NCI-H128 (cell line): ENCODE measurements around the gene REV3L.
"Not testable (repeated sequence)": the region's sequence is repeated elsewhere in the genome, so short reads cannot be mapped to it uniquely, and the experiment has no call there.

Source experiments
- DNase-seq: peaks from one replicate; lab custom pipeline; 2025; ENCODE audit not compliant: unreplicated experiment; lab: John Stamatoyannopoulos, UW

REV3L gene

DNA sequence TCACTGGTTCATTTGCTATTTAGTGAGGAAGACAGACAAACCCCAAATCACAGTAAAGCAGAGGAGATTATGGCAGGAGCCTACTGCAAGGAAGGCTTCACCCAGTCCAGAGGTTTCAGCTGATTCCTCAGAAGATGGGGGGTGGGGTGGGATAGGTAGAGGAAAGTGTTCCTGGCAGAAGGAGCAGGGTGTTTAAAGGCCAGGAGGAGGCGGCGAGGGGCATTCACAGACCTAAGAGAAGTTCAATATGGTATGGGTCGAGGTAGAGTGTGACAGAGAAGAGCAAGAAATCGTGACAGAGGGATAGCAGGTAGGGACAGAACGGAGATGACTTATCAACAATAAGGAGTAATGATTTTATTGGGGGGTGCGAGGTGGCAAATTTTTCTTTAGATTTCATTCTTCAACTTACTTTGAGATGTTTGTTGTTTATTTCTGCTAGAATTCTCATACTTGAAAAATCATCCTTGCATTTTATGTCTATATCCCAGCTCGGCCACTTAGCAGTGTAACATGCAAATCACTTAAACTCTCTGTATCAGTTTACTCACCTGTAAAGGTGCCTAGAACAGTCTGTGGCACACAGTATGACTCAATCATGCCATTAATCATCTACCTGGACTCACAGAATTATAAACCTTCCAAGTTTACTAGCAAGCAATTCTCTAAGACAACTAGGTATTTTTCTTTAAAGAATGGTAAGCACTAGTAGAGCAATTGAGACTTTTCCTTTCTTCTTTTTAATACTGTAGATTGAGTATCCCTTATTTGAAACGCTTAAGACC, 176.7 kb downstream of the REV3L start:
- no peak for DNase-seq

DNA sequence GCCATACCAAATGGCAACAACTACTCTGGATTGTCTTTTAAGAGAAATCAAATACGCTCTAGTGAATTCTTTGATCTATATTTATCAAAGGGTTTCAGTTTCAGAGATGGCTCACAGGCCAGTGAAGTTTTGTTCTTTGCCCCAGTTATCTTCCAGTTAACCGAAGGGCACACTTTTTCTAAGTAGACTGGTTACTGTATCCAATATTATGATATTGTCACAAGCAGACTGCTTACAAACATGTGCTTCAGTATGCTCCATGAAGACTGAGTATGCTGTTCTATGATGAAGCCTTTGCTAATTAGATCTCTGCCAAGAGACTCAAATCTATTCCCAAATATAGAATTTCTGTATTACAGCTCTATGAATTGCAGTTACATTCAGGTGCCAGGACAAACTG, 181.1 kb downstream of the REV3L start:
- DNase-seq = no peak

DNA sequence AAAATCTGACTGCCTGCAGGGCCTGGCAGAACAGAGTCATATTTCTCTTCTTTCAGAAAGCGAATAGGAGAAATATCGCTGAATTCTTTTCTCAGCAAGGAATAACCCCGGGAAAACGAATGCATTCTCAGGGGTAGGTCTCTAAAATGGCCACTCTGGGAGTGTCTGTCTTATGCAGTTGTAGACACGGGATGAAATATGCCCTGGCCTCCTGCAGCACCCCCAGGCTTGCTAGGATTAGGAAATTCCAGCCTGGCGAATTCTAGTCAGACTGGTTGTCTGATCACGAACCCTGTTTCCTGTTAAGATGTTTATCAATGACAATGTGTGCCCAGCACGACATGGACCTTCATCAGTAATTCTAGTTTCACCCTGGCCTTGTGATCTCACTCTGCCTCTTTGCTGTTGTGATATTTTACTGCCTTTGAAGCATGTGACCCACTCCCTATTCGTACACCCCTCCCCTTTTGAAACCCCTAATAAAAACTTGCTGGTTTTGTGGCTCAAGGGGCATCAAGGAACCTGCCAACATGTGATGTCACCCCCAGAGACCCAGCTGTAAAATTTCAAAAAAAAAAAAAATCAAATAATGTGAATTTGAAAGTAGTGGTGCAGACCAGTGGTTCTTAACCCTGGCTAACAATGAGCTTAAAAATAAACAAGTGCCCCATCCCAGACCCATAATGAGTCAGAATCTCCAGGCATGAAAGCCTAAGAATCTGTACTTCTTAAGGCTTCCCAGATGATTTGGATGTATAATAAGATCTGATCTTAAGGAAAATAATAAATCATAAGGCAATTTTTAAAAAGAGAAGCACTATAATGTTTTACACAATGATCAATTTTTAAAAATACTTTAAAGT, 181.8 kb downstream of the REV3L start:
- not testable (repeated sequence) for DNase-seq

DNA sequence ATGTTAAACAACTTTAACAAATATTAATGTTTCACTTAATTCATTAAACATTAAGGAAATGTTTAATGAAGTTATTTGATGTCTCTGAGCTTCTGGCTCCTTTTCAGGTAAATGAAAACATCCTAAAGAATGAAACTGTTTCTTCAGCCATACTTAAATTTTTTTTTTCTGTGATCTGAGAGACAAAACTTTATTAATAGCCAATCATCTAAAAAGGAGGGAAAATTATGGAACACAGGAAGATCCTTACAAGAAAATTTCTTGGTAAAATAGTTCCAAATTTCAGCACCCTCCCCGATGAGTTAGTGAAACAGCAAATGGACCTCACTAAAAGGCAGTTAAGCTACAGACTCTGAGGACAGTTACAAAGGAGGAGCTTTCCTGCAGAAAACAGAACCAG, 185.2 kb downstream of the REV3L start:
- DNase-seq = no peak

DNA sequence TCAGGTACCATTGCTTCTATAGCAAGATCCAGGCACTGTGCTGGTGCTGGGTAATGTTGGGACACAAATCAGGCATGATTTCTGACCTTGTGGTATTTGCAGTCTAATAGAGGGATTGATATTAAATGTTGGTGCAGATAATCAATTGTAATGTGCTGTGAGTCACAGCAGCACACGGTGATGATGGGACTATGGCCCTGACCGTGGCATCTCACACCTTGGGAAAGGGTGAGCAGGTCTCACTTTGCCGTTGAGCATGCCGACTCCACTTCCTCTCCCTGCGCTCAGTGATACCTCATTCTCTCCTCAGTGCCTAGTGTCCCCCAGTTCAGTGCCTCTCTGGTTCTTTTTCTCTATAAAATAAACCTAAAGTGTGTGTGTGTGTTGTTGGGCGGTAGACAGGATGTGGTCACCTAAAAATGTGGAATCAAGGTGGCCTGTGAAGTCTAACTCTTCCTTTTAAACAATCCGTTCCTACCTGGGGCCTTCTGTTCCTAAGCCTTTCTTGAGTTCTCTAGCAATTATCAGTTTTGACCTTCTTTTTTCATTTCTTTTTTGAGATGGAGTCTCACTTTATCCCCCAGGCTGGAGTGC, 188.5 kb downstream of the REV3L start:
- DNase-seq = no peak

DNA sequence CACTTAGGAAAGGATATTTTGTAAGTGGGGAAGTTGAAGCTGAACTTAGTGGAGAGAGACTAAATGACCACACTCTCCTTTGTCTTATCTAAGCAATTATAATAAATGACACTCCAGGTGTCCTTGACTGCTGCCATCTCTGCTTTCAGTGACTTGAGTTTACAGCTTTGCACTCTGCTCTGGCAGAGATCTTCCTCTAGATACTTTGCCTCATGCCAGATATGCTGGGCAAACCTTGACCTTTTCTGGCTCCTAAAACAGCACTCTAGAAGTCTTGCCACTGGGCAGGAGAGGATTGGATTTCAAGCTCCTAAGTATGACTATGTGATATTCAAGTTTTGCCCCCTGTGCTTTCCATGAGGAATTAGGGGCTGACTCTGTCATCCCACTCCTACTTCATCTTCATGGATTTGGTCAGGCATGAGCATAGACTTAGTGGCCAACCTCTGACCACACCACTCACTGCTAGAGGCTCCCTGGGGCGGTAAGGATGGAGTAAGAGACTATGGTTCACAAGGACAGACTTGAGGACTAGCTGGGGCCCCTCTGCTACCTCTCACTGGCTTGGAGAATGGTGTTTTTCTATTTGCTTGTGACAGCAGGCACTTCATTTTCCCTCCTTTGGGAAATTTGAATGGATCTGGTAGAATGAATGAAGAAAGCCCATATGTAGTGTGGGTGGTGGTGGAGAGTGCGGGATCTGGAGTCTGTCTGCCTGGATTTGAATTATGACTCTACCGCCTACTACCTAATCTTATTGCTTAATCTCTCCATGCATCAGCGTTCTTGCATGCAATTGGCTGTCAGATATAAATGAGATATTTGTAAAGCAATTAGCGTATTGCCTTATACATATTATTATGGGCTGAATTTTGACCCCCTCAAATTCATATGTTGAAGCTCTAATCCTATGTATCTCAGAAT, 191.4 kb downstream of the REV3L start:
- no peak for DNase-seq

DNA sequence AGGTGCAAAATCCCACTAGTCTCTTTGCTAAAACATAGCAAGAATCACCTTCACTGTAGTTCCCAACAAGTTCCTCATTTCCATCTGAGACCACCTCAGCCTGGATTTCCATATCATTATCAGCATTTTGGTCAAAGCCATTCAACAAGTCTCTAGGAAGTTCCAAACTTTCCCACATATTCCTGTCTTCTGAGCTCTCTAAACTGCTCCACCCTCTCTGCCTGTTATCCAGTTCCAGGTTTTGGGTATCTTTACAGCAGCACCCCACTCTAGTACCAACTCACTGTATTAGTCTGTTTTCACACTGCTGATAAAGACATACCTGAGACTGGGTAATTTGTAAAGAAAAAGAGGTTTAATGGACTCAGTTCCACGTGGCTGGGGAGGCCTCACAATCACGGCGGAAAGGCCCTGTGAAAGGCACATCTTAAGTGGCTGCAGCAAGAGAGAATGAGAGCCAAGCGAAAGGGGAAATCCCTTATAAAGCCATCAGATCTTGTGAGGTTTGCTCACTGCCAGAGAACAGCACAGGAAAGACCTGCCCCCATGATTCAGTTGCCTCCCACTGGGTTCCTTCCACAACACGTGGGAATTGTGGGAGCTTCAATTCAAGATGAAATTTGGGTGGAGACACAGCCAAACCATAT, 192.2 kb downstream of the REV3L start:
- not testable (repeated sequence) for DNase-seq

DNA sequence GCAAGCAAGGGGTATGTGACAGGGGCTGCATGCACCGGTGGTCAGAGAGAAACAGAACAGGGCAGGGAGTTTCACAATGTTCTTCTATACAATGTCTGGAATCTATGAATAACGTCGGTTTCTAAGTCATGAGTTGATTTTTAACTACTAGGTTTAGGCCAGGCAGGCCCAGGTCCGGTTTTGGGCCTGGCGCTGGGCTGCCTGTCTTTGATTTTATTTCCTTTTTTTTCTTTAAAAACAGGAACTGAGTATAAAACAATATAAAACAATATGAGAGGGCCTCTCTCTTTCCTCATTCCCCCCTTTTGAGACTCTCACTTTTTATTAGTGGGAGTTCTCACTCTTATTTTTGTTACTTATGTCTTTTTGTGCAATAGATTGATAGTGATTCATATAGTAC, 198.7 kb downstream of the REV3L start:
- not testable (repeated sequence) for DNase-seq

DNA sequence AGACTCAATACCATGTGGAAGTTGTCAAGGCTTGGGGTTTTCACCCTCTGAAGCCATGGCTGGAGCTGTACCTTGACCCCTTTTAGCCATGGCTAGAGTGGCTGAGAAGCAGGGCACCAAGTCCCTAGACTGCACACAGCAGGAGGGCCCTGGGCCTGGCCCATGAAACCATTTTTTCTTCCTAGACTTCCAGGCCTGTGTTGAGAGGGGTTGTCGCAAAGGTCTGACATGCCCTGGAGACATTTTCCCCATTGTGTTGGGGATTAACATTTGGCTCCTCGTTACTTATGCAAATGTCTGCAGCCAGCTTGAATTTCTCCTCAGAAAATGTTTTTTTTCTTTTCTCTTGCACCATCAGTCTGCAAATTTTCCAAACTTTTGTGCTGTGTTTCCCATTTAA, 199.3 kb downstream of the REV3L start:
- no peak for DNase-seq

DNA sequence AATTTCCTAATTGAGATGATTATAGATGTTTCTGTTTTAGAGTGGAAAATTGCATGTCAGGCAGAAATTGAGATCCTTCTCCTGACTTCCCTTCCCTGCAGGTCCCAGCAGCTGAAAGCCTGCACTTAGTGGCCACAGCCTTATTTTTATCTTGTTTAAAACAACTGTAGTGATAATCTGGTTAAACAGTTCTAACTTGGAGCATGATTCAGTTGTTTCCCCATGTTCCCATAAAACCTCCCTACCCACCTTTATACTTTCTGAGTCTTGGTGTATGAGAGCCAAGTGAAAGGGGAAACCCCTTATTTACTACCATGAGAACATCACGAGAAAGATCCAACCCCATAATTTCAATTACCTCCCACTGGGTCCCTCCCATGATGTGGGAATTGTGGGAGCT, 200.5 kb downstream of the REV3L start:
- DNase-seq = no peak

DNA sequence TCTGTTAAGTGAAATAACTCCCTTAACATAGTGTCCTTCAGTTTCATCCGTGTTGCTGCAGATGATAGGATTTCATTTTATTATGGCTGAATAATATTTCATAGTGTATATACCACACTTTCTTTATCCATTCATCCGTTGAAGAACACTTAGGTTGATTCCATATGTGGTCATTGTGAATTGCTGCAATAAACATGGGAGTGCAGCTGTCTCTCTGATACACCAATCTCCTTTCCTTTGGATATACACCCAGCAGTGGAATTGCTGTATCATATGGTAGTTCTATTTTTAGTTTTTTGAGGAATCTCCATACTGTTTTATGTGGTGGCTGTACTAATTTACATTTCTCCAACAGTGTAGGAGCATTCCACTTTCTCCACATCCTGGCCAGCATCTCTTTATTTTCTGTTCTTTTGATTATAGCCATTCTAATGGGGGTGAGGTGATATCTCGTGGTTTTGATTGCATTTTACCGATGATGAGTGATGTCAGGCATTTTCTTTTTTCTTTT, 202.5 kb downstream of the REV3L start:
- no peak for DNase-seq

DNA sequence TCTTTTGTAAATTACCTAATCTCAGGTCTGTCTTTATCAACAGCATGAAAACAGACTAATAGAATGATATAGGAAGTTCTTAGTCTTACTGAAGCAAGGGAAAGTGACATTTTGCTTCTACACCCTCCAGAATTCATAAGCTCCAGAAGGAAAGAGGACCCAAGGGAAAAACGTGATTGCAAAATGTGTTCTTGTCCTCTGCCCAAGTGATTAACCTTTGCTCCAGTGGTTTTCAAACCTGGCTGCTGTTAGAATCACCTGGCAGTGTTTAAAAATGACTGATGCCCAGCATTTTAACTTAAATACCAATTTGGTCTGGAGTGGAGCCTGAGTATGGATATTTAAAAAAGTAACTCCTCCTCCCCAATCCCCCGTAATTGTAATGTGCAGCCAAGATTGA, 204.3 kb downstream of the REV3L start:
- DNase-seq = no peak

DNA sequence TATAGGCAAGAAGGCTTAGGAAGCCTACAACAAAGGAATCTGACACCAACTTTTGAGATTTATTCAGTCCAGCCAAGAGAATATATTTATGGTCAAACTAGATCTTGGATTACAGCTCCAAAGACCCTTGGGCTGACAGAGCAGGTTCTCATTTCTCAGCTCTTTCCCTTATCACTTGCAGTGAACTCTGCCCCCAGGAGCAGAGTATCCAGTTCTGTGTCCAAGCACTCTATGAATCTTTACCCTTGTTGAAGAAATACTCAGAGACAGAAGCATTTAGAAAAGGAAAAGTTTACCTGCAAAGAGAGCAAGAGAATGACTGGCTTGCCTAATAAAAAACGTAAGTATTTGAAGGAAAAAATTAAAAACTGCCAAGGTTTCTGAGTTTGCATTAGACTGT, 205.2 kb downstream of the REV3L start:
- no peak for DNase-seq

DNA sequence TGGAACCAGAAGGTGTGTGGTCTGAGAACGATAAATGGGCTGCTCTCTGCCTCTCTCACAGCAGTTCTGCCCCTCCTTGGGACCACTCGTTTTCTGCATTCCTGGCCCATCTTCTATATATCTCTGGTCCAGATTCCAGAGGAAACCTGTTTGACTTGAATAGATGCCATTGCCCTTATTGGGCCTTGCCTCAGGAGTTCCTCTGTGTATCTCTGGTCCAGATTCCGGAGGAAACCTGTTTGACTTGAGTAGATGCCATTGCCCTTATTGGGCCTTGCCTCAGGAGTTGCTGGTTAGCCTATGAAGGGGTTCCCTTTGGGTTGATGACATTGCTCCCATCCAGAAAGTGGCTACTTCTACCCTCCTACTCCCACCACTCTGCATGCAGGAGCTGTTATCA, 206.3 kb downstream of the REV3L start:
- DNase-seq = no peak

DNA sequence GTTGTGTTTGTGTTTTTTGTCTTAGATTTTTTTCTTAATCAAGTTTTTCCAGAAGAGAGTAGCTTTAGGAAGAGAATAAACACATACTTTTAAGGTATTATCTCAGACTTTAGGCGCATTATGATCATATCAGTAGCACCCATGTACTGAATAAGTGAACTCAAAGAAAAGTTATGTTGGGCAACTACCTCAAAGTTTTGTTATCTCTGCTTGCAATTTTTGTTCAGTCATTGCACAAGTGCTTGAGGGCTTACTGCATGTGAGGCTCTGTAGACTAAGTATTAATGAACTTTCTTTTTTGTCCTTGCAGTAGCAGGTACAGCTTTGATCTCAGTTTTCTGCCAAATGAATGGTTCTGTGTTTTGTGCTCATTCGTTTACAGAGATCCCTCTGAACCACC, 206.7 kb downstream of the REV3L start:
- no peak for DNase-seq

DNA sequence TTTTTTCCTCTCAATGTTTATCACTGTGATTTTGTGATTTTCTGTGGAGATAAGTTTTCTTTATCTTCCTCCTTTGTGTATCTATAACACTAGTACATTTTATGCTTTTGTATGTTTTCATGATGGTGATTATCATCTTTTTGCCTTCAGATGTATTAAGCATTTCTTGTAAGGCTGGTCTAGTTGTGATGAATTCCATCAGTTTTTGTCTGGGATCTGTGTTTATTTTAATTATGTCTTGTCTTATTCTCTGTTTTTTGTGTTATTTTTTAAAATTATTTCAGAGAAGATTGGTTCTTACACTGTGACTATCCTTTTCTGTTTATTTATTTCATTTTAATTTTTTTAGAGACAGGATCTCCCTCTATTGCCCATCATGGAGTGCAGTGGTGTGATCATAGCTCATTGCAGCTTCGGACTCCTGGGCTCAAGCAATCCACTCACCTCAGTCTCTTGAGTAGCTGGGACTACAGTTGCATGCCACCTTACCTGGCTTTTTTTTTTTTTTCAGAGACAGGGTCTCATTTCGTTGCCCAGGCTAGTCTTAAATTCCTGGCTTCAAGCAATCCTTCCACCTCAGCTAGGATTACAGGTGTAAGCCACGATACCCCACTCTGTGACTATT, 208.3 kb downstream of the REV3L start:
- no peak for DNase-seq

DNA sequence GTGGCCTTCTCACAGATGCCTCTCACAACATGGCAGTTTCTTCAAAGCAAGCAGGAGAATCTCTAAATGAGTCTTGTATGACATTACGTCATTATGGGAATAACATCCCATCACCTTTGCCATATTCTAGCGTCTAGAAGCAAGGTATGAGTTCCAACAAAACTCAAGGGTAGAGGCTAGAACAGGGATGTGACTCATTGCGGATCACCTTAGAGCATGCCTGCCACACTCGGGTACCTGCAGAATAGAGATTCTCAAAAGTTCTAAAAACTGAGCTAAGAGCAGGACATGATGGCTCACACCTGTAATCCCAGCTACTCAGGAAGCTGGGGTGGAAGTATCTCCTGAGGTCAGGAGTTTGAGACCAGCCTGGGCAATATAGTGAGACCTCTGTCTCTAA, 212.9 kb downstream of the REV3L start:
- no peak for DNase-seq

DNA sequence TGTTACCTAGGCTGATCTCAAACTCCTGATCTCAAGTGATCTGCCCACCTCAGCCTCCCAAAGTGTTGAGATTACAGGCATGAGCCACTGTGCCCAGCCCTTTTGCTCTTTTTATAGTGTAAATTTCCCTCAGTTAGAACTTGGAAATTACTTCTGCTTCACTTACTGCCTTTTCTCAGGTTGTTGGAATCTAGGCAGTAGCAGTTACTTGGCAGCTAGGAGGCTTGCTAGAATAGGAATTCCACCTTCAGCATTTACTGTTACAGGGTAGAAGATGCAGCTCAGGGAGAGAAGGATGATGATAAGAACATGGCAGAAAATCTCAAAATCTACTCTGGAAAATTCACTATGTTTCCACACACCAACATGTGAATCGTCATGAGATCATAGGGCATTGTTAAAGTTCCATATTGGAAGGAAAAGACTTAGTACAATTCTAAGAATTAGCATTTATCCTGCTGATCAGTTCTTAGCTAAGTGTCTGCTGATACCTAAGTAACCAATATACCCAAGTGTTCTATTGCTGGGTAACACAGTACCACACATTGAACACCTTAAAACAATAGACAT, 213.5 kb downstream of the REV3L start:
- no peak for DNase-seq

DNA sequence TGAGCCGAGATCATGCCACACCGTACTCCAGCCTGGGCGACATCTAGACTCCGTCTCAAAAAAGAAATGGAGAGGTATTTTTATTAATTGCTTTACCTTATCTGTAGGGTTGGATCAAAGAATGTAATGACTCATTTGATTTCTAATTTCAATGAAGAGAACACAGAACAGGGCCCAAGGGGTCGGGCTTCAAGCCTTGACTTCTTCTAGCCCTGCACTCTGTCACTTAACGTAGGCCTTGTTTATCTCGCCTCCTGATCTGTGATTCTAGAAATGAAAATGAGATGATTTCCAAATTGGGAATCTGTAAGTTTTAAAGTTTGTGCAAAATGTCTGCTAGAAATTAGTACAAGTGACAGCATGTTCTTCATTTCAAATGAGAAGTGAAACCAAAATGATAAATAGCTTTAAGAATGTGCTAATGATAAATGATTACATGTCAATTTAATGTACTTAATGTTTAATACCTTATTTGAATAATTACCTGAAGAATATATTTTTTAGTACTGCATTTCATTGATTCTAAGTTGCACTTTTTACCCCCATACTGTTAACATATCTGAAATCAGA, 215.2 kb downstream of the REV3L start:
- no peak for DNase-seq
